ENCODE results near the gene GMCL1. TPM values are rescaled to one million over a fixed set of nuclear protein-coding genes. Genes with fewer than 3 reads are reported as not detected.

Gene GMCL1
- total and polyA plus RNA-seq, 2 of the 13 experiments (the other 11 are each of a cell fraction or from before 2014, with no cell fraction given), result 18.7 to 24.0 TPM

DNA sequence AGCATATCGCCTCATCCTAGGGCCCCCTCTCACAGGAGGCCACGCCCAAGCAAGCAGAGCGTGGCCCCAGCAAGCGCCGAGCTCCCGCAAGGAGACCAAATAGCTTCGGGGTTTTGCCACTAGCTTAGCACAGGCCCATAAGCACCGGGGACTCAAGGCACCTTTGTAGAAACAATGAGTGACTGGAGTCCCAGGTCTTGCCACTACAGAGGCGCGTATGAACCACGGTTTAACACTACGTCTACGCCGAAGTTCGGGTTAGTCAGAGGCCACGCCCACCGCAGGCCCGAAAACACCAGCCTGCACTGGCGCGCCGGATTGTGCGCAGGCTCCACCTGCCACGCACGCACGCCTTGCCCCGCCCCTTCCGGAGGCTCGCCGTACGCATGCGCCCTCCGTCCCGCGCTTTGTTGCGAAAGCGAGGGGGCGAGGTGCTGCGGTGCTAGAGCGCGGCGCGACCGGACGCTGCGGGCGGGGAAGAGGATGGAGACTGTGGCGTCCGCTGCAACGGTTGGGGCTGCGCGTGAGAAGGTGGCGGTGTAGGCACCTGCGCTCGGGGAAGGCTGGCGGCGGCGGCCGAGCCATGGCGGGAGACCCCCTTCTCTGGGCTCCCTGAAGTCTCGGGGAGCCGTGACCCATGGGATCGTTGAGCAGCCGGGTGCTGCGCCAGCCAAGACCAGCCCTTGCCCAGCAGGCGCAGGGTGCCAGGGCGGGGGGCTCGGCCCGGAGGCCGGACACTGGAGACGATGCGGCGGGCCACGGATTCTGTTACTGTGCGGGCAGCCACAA lies at the start of gene GMCL1 (continued):
- TF ChIP-seq ZNF75D (CRISPR knock-in tag; IDR thresholded peaks at IDR 0.05; ENCODE audit: borderline replicate concordance) (no peak), SATB2 (CRISPR knock-in tag; IDR thresholded peaks at IDR 0.05) (no peak; the same call in 1 of the 2 replicates), NFKB2 (CRISPR knock-in tag; IDR thresholded peaks at IDR 0.05; ENCODE audit: borderline replicate concordance) (no peak; the same call in 1 of the 2 replicates), ZFX (CRISPR knock-in tag; IDR thresholded peaks at IDR 0.05; ENCODE audit: low read depth) (peak; percentile 98), RFX3 (CRISPR knock-in tag; IDR thresholded peaks at IDR 0.05) (no peak; the same call in 1 of the 2 replicates), ZNF30 (CRISPR knock-in tag; IDR thresholded peaks at IDR 0.05) (peak; percentile 90; the same call in 1 of the 2 replicates), EEA1 (CRISPR knock-in tag; IDR thresholded peaks at IDR 0.05; ENCODE audit: borderline replicate concordance) (peak; percentile 98), HOXA7 (CRISPR knock-in tag; IDR thresholded peaks at IDR 0.05) (peak; percentile 96), RCOR2 (CRISPR knock-in tag; IDR thresholded peaks at IDR 0.05) (peak; percentile 68), RBAK (CRISPR knock-in tag; IDR thresholded peaks at IDR 0.05) (no peak), ZNF431 (CRISPR knock-in tag; IDR thresholded peaks at IDR 0.05; ENCODE audit: borderline replicate concordance, low read depth) (peak; percentile 97; the same call in 1 of the 2 replicates), TBX2 (CRISPR knock-in tag; IDR thresholded peaks at IDR 0.05; ENCODE audit: borderline replicate concordance) (peak; percentile 98), ZIK1 (CRISPR knock-in tag; IDR thresholded peaks at IDR 0.05; ENCODE audit: borderline replicate concordance, low read depth) (peak; percentile 99), EZH2 (conservative IDR thresholded peaks at IDR 0.05; ENCODE audit: low read depth, low read length) (no peak), ZNF878 (CRISPR knock-in tag; IDR thresholded peaks at IDR 0.05) (peak; percentile 73; the same call in 1 of the 2 replicates), FLYWCH1 (CRISPR knock-in tag; IDR thresholded peaks at IDR 0.05) (no peak), MZF1 (CRISPR knock-in tag; IDR thresholded peaks at IDR 0.05; ENCODE audit: borderline replicate concordance) (peak; percentile 89), ZNF644 (CRISPR knock-in tag; IDR thresholded peaks at IDR 0.05; ENCODE audit: low read depth) (0 out of 2 replicates have a peak, but pooled peaks have one; percentile 17)
- TF ChIP-seq, protein P1, sequence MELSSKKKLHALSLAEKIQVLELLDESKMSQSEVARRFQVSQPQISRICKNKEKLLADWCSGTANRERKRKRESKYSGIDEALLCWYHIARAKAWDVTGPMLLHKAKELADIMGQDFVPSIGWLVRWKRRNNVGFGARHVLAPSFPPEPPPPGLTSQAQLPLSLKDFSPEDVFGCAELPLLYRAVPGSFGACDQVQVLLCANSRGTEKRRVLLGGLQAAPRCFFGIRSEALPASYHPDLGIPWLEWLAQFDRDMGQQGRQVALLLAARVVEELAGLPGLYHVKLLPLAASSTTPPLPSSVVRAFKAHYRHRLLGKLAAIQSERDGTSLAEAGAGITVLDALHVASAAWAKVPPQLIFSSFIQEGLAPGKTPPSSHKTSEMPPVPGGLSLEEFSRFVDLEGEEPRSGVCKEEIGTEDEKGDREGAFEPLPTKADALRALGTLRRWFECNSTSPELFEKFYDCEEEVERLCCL (CRISPR knock-in tag; IDR thresholded peaks at IDR 0.05; ENCODE audit: borderline replicate concordance), result peak; percentile 99
- TF ChIP-seq, protein P2, sequence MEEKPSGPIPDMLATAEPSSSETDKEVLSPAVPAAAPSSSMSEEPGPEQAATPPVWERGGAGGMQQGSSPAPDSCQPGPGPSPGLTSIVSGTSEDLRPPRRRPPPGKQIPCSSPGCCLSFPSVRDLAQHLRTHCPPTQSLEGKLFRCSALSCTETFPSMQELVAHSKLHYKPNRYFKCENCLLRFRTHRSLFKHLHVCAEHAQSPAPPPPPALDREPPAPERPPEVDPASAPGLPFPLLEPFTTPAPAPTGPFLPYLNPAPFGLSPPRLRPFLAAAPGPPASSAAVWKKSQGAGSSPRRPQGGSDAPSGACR (CRISPR knock-in tag; IDR thresholded peaks at IDR 0.05), result peak; percentile 92
- TF ChIP-seq, protein P3, sequence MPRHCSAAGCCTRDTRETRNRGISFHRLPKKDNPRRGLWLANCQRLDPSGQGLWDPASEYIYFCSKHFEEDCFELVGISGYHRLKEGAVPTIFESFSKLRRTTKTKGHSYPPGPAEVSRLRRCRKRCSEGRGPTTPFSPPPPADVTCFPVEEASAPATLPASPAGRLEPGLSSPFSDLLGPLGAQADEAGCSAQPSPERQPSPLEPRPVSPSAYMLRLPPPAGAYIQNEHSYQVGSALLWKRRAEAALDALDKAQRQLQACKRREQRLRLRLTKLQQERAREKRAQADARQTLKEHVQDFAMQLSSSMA (CRISPR knock-in tag; IDR thresholded peaks at IDR 0.05), result no peak; the same call in 1 of the 2 replicates
- TF ChIP-seq, protein P4, sequence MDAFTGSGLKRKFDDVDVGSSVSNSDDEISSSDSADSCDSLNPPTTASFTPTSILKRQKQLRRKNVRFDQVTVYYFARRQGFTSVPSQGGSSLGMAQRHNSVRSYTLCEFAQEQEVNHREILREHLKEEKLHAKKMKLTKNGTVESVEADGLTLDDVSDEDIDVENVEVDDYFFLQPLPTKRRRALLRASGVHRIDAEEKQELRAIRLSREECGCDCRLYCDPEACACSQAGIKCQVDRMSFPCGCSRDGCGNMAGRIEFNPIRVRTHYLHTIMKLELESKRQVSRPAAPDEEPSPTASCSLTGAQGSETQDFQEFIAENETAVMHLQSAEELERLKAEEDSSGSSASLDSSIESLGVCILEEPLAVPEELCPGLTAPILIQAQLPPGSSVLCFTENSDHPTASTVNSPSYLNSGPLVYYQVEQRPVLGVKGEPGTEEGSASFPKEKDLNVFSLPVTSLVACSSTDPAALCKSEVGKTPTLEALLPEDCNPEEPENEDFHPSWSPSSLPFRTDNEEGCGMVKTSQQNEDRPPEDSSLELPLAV (CRISPR knock-in tag; conservative IDR thresholded peaks at IDR 0.05; ENCODE audit: low read depth), result peak; percentile 90; the same call in 1 of the 2 replicates
- TF ChIP-seq, protein P5, sequence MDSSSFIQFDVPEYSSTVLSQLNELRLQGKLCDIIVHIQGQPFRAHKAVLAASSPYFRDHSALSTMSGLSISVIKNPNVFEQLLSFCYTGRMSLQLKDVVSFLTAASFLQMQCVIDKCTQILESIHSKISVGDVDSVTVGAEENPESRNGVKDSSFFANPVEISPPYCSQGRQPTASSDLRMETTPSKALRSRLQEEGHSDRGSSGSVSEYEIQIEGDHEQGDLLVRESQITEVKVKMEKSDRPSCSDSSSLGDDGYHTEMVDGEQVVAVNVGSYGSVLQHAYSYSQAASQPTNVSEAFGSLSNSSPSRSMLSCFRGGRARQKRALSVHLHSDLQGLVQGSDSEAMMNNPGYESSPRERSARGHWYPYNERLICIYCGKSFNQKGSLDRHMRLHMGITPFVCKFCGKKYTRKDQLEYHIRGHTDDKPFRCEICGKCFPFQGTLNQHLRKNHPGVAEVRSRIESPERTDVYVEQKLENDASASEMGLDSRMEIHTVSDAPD (CRISPR knock-in tag; IDR thresholded peaks at IDR 0.05), result peak; percentile 90
